K562 (cell line): ENCODE data around the gene RBM22. TPM values are rescaled to one million over a fixed set of nuclear protein-coding genes. Genes with fewer than 3 reads are reported as not detected.

Experiments
- ATAC-seq: fragments of 200-7000 bp; cut with Tn5 transposase; 3 replicates; pipeline ENCODE4 v1.9.1; 2020; ENCODE audit warnings: moderate library complexity
- BruUV-seq: library from RNA; stranded (reverse); fragments of 400-500 nt; replicated peaks from 2 replicates; lab custom pipeline; 2021; lab: Mats Ljungman, UMichigan
- CTCF ChIA-PET: fragments of 300-600 bp; formaldehyde crosslinking; extraction: SDS; loops from one replicate; lab custom pipeline; 2021; ENCODE audit warnings: low intra/inter-chr PET ratio; lab: Yijun Ruan, JAX
- POLR2A ChIA-PET: fragments of 300-600, 350-650 bp; sonication (Branson Sonifier 250); formaldehyde crosslinking; extraction: SDS; loops from one replicate; lab custom pipeline; 2021; ENCODE audit warnings: antibody characterized with exemption, inconsistent platforms; lab: Yijun Ruan, JAX
- DNase-seq, 4 experiments: peaks; one replicate each; pipeline versions ENCODE4 v3.0.0 to v3.0.0-alpha.2; 2011 to 2018; ENCODE audit warnings: low spot score in 3 of 4, mixed read lengths in 3 of 4; ENCODE audit errors: extremely low read depth in 1 of 4
- FAIRE-seq: peaks from 2 replicates; lab custom pipeline; 2011; peaks lifted over from hg19 to GRCh38; lab: Jason Lieb, UNC
- H2AFZ ChIP-seq: 2 replicates; pipeline ENCODE4 v1.6.0; 2011; ENCODE audit warnings: low read depth, low read length, control low read depth, inconsistent platforms
- H3K27ac ChIP-seq: fragments of 200-600 bp; 3 replicates; pipeline ENCODE4 v1.8.0; 2011; ENCODE audit warnings: low read depth, mild to moderate bottlenecking, control low read depth, inconsistent platforms, low read length, moderate library complexity, mixed read lengths; ENCODE audit errors: extremely low read depth
- H3K27me3 ChIP-seq, 2 experiments: fragments of 300-600 bp in 1 of 2; 2 replicates in 1 of 2; 3 replicates in 1 of 2; pipeline versions ENCODE4 v1.6.0 to v1.8.0; 2011; ENCODE audit warnings: inconsistent platforms in 2 of 2, low read length in 2 of 2, mild to moderate bottlenecking in 1 of 2, mixed read lengths in 1 of 2, moderate library complexity in 1 of 2; ENCODE audit not compliant: control insufficient read depth in 2 of 2, insufficient read depth in 2 of 2
- H3K36me3 ChIP-seq: fragments of 300-600 bp; 3 replicates; pipeline ENCODE4 v1.8.0; 2011; ENCODE audit warnings: mild to moderate bottlenecking, low read length, inconsistent platforms; ENCODE audit not compliant: control insufficient read depth, insufficient read depth
- H3K4me1 ChIP-seq, 2 experiments: fragments of 200-600 bp in 1 of 2; replicated peaks in 1 of 2; 2 replicates in 1 of 2; 3 replicates in 1 of 2; pipeline versions ENCODE4 v1.5.1 to v1.8.0; 2011; ENCODE audit warnings: inconsistent platforms in 2 of 2, low read length in 2 of 2, mild to moderate bottlenecking in 1 of 2, mixed read lengths in 1 of 2, moderate library complexity in 1 of 2; ENCODE audit not compliant: control insufficient read depth in 2 of 2, insufficient read depth in 2 of 2
- H3K4me2 ChIP-seq: 2 replicates; pipeline ENCODE4 v1.6.1; 2011; ENCODE audit warnings: low read length, control low read depth, inconsistent platforms, mixed read lengths; ENCODE audit not compliant: insufficient read depth
- H3K4me3 ChIP-seq: fragments of 200-600 bp; sonication (generic), shearing (Covaris generic); 2 replicates; pipeline ENCODE4 v1.5.1; 2016; ENCODE audit warnings: control low read depth, inconsistent platforms
- H3K79me2 ChIP-seq: fragments of 200-600 bp; 3 replicates; pipeline ENCODE4 v1.8.0; 2011; ENCODE audit warnings: low read length, inconsistent platforms; ENCODE audit not compliant: control insufficient read depth, insufficient read depth
- H3K9ac ChIP-seq, 2 experiments: 2 replicates each; pipeline versions ENCODE4 v1.6.0 to v1.6.1; 2011; ENCODE audit warnings: low read depth in 2 of 2, low read length in 2 of 2, control low read depth in 1 of 2, inconsistent platforms in 1 of 2, mild to moderate bottlenecking in 1 of 2, mixed read lengths in 1 of 2; ENCODE audit not compliant: insufficient read depth in 1 of 2
- H3K9me1 ChIP-seq: one replicate; pipeline ENCODE4 v1.6.0; 2011; ENCODE audit warnings: inconsistent platforms, mild to moderate bottlenecking, low read length, moderate library complexity; ENCODE audit not compliant: control insufficient read depth, insufficient read depth
- H3K9me3 ChIP-seq: replicated peaks from 2 replicates; pipeline ENCODE4 v1.5.1; 2011; ENCODE audit warnings: low read depth, low read length, inconsistent platforms; ENCODE audit not compliant: control insufficient read depth, insufficient read depth
- H4K20me1 ChIP-seq: replicated peaks from 2 replicates; pipeline ENCODE4 v1.6.1; 2011; ENCODE audit warnings: low read length, inconsistent platforms, mixed read lengths; ENCODE audit not compliant: control insufficient read depth, insufficient read depth
- BDP1 ChIP-seq: IDR thresholded peaks from 3 replicates; pipeline ENCODE4 v1.6.1; 2011; ENCODE audit not compliant: insufficient read length, insufficient read depth
- MCM5 ChIP-seq: fragments of 450-650 bp; IDR thresholded peaks from 2 replicates; pipeline ENCODE4 v1.6.1; 2016; ENCODE audit warnings: low read depth
- THAP12 ChIP-seq: fragments of 250-450 bp; sonication (Bioruptor Pico); IDR thresholded peaks from 2 replicates; pipeline ENCODE4 v1.9.0; 2021; ENCODE audit warnings: mild to moderate bottlenecking, inconsistent platforms
- ZBED1 ChIP-seq: IDR thresholded peaks from 2 replicates; pipeline ENCODE4 v1.6.1; 2014
- ZNF165 ChIP-seq: fragments of 250-450 bp; sonication (Bioruptor Pico); IDR thresholded peaks from 2 replicates; pipeline ENCODE4 v1.4.0; 2020; ENCODE audit warnings: borderline replicate concordance
- ZNF282 ChIP-seq: sonication (generic); formaldehyde crosslinking; IDR thresholded peaks from 2 replicates; pipeline ENCODE4 v1.8.1; 2023; ENCODE audit warnings: missing genetic modification reagents
- WGBS: fragments of 100-300 bp; shearing (Covaris generic); methylation state at CpG from one replicate; pipeline ENCODE4 v1.1.6; 2016; ENCODE audit warnings: low coverage, mixed read lengths; ENCODE audit not compliant: insufficient coverage; ENCODE audit errors: missing lambda C conversion rate; 5-methylcytosine and 5-hydroxymethylcytosine counted together
- in situ Hi-C: fragments of 300-500 bp; cut with MboI; formaldehyde crosslinking; loops from 4 replicates; pipeline ENCODE4 v1.15.0; 2018; ENCODE audit warnings: inconsistent platforms, mixed read lengths
- intact Hi-C: fragments of 100-400 bp; cut with micrococcal nuclease; formaldehyde crosslinking; loops from 2 replicates; pipeline ENCODE4 v1.14.2; 2022
- polyA plus RNA-seq, 8 experiments: library from polyadenylated mRNA; depleted of rRNA in 4 of 8; stranded (reverse) in 5 of 8; unstranded in 3 of 8; fragments of >200 nt; fragmentation: Nextera tagmentation in 2 of 8; fragmentation: Illumina TruSeq in 1 of 8; extraction: Ambion mirVana in 2 of 8; extraction: Trizol in 1 of 8; gene quantifications; 2 replicates each; pipeline versions ENCODE4 v1.2.1 to v1.2.3, GENCODE V29; 2011 to 2014; ENCODE audit warnings: inconsistent platforms in 1 of 8, missing spikeins in 1 of 8
- total RNA-seq, 7 experiments: library from RNA; depleted of rRNA in 6 of 7; stranded (reverse); fragments of >200 nt in 6 of 7; fragmentation: Illumina TruSeq in 2 of 7; extraction: Trizol in 2 of 7; gene quantifications; 2 replicates each; pipeline versions ENCODE4 v1.2.1 to v1.2.3, GENCODE V29; 2011 to 2021; ENCODE audit warnings: low replicate concordance in 1 of 7
- TF ChIP-seq, protein P1 (sequence below): fragments of 450-650 bp; IDR thresholded peaks from 2 replicates; pipeline ENCODE4 v1.6.1; 2018; ENCODE audit not compliant: partially characterized antibody

The RBM22 gene
- total and polyA plus RNA-seq, 9 of the 15 experiments (the other 6 are each of a cell fraction or from before 2014, with no cell fraction given): 31.3 to 82.2 (median 44.8) TPM

- H3K4me2 ChIP-seq: no peak overlapping the region
- peaks cover 7% of the 10 kb centered on the region in 2 experiments for H3K4me1 ChIP-seq
- 0 out of 2 replicates have a peak, but pooled peaks cover 3% of the 10 kb centered on the region for H4K20me1 ChIP-seq
- no TSS peak for BruUV-seq
- intact Hi-C loops (no loop called here), in situ Hi-C loops (no loop called here)
- WGBS: 96% methylated on average over 4 of the region's 4 CpGs
- peaks cover 77% of the 10 kb centered on the region for H3K36me3 ChIP-seq
- ATAC-seq (no peak), FAIRE-seq (no peak), DNase-seq (no peak)
- H3K9me1 ChIP-seq: no peaks in the 10 kb centered on the region
- H3K27me3 ChIP-seq: no peaks in the 10 kb centered on the region
- H3K4me3 ChIP-seq: no peak overlapping the region
- H3K79me2 ChIP-seq: peaks cover 12% of the 10 kb centered on the region; the same call in 2 of the 3 replicates
- CTCF ChIA-PET: no interaction called here
- TF ChIP-seq ZNF282 (CRISPR knock-in tag): no peak
- TF ChIP-seq, protein P1, sequence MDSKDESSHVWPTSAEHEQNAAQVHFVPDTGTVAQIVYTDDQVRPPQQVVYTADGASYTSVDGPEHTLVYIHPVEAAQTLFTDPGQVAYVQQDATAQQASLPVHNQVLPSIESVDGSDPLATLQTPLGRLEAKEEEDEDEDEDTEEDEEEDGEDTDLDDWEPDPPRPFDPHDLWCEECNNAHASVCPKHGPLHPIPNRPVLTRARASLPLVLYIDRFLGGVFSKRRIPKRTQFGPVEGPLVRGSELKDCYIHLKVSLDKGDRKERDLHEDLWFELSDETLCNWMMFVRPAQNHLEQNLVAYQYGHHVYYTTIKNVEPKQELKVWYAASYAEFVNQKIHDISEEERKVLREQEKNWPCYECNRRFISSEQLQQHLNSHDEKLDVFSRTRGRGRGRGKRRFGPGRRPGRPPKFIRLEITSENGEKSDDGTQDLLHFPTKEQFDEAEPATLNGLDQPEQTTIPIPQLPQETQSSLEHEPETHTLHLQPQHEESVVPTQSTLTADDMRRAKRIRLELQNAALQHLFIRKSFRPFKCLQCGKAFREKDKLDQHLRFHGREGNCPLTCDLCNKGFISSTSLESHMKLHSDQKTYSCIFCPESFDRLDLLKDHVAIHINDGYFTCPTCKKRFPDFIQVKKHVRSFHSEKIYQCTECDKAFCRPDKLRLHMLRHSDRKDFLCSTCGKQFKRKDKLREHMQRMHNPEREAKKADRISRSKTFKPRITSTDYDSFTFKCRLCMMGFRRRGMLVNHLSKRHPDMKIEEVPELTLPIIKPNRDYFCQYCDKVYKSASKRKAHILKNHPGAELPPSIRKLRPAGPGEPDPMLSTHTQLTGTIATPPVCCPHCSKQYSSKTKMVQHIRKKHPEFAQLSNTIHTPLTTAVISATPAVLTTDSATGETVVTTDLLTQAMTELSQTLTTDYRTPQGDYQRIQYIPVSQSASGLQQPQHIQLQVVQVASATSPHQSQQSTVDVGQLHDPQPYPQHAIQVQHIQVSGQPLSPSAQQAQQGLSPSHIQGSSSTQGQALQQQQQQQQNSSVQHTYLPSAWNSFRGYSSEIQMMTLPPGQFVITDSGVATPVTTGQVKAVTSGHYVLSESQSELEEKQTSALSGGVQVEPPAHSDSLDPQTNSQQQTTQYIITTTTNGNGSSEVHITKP: no peak
- TF ChIP-seq ZNF165 (CRISPR knock-in tag): no peak
- no peak for TF ChIP-seq MCM5
- no peak for TF ChIP-seq ZBED1
- TF ChIP-seq THAP12 (CRISPR knock-in tag): no peak
- TF ChIP-seq BDP1: no peak
- H3K27ac ChIP-seq: no peak overlapping the region
- H3K9ac ChIP-seq: no peak overlapping the region
- no peak overlapping the region for H2AFZ ChIP-seq
- POLR2A ChIA-PET: no interaction called here
- no peaks in the 10 kb centered on the region for H3K9me3 ChIP-seq
Measured at GRCh38 chr5:150729859-150730258, 29.0 kb upstream of the RBM22 start.
